ENCODE results near the gene LRBA. TPM values are rescaled to one million over a fixed set of nuclear protein-coding genes. Genes with fewer than 3 reads are reported as not detected.

The LRBA gene
- total RNA-seq, 1 experiment from 2014 or later = 55.3 TPM

GRCh38 chr4:150322646-150323045 is 692.4 kb downstream of the LRBA start:
- no peak overlapping the region for H3K27ac Mint-ChIP-seq

More at GRCh38 chr4:150322646-150323045, 692.4 kb downstream of the LRBA start:
- TF ChIP-seq, protein P1, sequence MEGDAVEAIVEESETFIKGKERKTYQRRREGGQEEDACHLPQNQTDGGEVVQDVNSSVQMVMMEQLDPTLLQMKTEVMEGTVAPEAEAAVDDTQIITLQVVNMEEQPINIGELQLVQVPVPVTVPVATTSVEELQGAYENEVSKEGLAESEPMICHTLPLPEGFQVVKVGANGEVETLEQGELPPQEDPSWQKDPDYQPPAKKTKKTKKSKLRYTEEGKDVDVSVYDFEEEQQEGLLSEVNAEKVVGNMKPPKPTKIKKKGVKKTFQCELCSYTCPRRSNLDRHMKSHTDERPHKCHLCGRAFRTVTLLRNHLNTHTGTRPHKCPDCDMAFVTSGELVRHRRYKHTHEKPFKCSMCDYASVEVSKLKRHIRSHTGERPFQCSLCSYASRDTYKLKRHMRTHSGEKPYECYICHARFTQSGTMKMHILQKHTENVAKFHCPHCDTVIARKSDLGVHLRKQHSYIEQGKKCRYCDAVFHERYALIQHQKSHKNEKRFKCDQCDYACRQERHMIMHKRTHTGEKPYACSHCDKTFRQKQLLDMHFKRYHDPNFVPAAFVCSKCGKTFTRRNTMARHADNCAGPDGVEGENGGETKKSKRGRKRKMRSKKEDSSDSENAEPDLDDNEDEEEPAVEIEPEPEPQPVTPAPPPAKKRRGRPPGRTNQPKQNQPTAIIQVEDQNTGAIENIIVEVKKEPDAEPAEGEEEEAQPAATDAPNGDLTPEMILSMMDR (conservative IDR thresholded peaks at IDR 0.05) = no peak
- Histone ChIP-seq H3K9me3 (ENCODE audit: control insufficient read depth, low read depth, low read length) (no peaks in the 10 kb centered on the region), H3K27me3 (ENCODE audit: insufficient read depth, low read length) (no peaks in the 10 kb centered on the region), H3K23me2 (ENCODE audit: insufficient read length, low read depth, low read length, poor library complexity, severe bottlenecking) (no peaks in the 10 kb centered on the region), H3K23ac (ENCODE audit: insufficient read length, low read depth, low read length) (no peak overlapping the region), H3K4me2 (ENCODE audit: insufficient read depth, insufficient read length, low read length) (no peak overlapping the region), H2BK120ac (ENCODE audit: low read depth, low read length, poor library complexity, severe bottlenecking) (no peak overlapping the region), H4K8ac (replicated peaks; ENCODE audit: insufficient read length, low read depth, low read length) (no peak overlapping the region), H3K79me2 (ENCODE audit: insufficient read depth, low read length) (no peaks in the 10 kb centered on the region), H4K5ac (ENCODE audit: insufficient read length, low read depth, low read length) (no peak overlapping the region), H3K79me1 (ENCODE audit: insufficient read depth, low read depth, low read length, poor library complexity, severe bottlenecking) (no peaks in the 10 kb centered on the region), H3K4me1 (ENCODE audit: insufficient read depth, low read length) (no peaks in the 10 kb centered on the region), H2BK15ac (ENCODE audit: low read depth, low read length) (no peak overlapping the region), H3K14ac (ENCODE audit: insufficient read depth, low read length) (no peak overlapping the region), H2BK12ac (ENCODE audit: insufficient read length, low read depth, low read length) (no peak overlapping the region), H3K9ac (ENCODE audit: extremely low read depth, insufficient read length, low read length) (no peak overlapping the region), H3K18ac (ENCODE audit: insufficient read length, low read depth, low read length) (no peak overlapping the region), H4K91ac (ENCODE audit: insufficient read length, low read depth, low read length) (no peak overlapping the region), H3K27ac (ENCODE audit: insufficient read length, low read depth, low read length) (no peak overlapping the region), H4K20me1 (ENCODE audit: control insufficient read depth, insufficient read depth, insufficient read length) (no peaks in the 10 kb centered on the region), H2AK5ac (ENCODE audit: insufficient read length, low read length) (no peak overlapping the region), H3K56ac (ENCODE audit: insufficient read length, low read depth, low read length) (no peak overlapping the region), H3T11ph (ENCODE audit: low read length) (no peak overlapping the region), H2BK20ac (ENCODE audit: low read depth, low read length, poor library complexity, severe bottlenecking) (no peak overlapping the region), H3K4ac (ENCODE audit: low read depth, low read length) (no peak overlapping the region), H2AFZ (ENCODE audit: low read length) (no peak overlapping the region), H2BK5ac (ENCODE audit: insufficient read length, low read length) (no peak overlapping the region)
- Mint-ChIP-seq H3K4me3 (no peak overlapping the region), H3K4me1 (peaks cover 4 to 16% of the 10 kb centered on the region in 2 experiments), H3K36me3 (ENCODE audit: insufficient read depth in 1 of 3, low read depth in 3 of 3) (peaks cover 0 to 5% (median 0%) of the 10 kb centered on the region in 3 experiments; a peak in 3 of 7 replicates), H3K27me3 (ENCODE audit: low read depth) (no peaks in the 10 kb centered on the region), H3K9me3 (no peaks in the 10 kb centered on the region)
- no CpG with 5 or more reads among the region's 4 CpGs for WGBS (ENCODE audit: extremely low coverage, insufficient read length, low lambda C conversion rate)
- no peak for DNase-seq
